GM12878 (cell line): ENCODE data around the gene CCDC149. TPM values are rescaled to one million over a fixed set of nuclear protein-coding genes. Genes with fewer than 3 reads are reported as not detected.

Source experiments
- ATAC-seq: fragments of 200-7000 bp; cut with Tn5 transposase; 3 replicates; pipeline ENCODE4 v1.9.1; 2020; ENCODE audit warnings: mild to moderate bottlenecking, moderate library complexity
- BruUV-seq: library from RNA; stranded (reverse); fragments of 400-500 nt; replicated peaks from 2 replicates; lab custom pipeline; 2021; lab: Mats Ljungman, UMichigan
- CTCF ChIA-PET: fragments of 300-600 bp; sonication (Branson Sonifier 250); formaldehyde crosslinking; extraction: SDS; loops from one replicate; lab custom pipeline; 2021; ENCODE audit warnings: inconsistent platforms; lab: Yijun Ruan, JAX
- POLR2A ChIA-PET: fragments of 350-600 bp; formaldehyde crosslinking; extraction: SDS; loops from one replicate; lab custom pipeline; 2021; ENCODE audit warnings: inconsistent platforms; lab: Charles Lee
- RAD21 ChIA-PET: fragments of 300-600 bp; sonication (Branson Sonifier 250); formaldehyde crosslinking; loops from one replicate; lab custom pipeline; 2023; ENCODE audit warnings: antibody characterized with exemption; ENCODE audit not compliant: unreplicated experiment; lab: Charles Lee
- SMC1A ChIA-PET: fragments of 300-600 bp; sonication (Branson Sonifier 250); formaldehyde crosslinking; loops from one replicate; lab custom pipeline; 2023; ENCODE audit not compliant: unreplicated experiment, uncharacterized antibody; lab: Charles Lee
- DNase-seq: peaks from one replicate; pipeline ENCODE4 v3.0.0-alpha.2; 2011; ENCODE audit warnings: low read depth, low spot score
- FAIRE-seq: peaks from 3 replicates; lab custom pipeline; 2011; peaks lifted over from hg19 to GRCh38; lab: Jason Lieb, UNC
- H2AFZ ChIP-seq: 2 replicates; pipeline ENCODE4 v1.6.0; 2011; ENCODE audit warnings: low read depth, low read length, control low read depth; ENCODE audit not compliant: control insufficient read depth
- H3K27ac ChIP-seq: 2 replicates; pipeline ENCODE4 v1.5.1; 2011; ENCODE audit warnings: control low read depth; ENCODE audit not compliant: control insufficient read depth, insufficient read depth
- H3K27me3 ChIP-seq, 2 experiments: replicated peaks in 1 of 2; 2 replicates each; pipeline versions ENCODE4 v1.6.0 to v1.6.1; 2011; ENCODE audit warnings: low read length in 1 of 2; ENCODE audit not compliant: control insufficient read depth in 2 of 2, insufficient read depth in 2 of 2
- H3K36me3 ChIP-seq, 2 experiments: 2 replicates each; pipeline ENCODE4 v1.5.1; 2011; ENCODE audit warnings: low read length in 1 of 2; ENCODE audit not compliant: control insufficient read depth in 2 of 2, insufficient read depth in 2 of 2
- H3K4me1 ChIP-seq: 2 replicates; pipeline ENCODE4 v1.6.1; 2011; ENCODE audit warnings: mild to moderate bottlenecking, low read length, moderate library complexity, mixed read lengths; ENCODE audit not compliant: control insufficient read depth, insufficient read depth
- H3K4me2 ChIP-seq: 2 replicates; pipeline ENCODE4 v1.6.0; 2011; ENCODE audit warnings: control low read depth; ENCODE audit not compliant: control insufficient read depth, insufficient read depth
- H3K4me3 ChIP-seq: fragments of 200-600 bp; sonication (generic); 2 replicates; pipeline ENCODE4 v1.5.1; 2016
- H3K79me2 ChIP-seq: 2 replicates; pipeline ENCODE4 v1.6.0; 2011; ENCODE audit warnings: low read length; ENCODE audit not compliant: control insufficient read depth, insufficient read depth
- H3K9ac ChIP-seq: 2 replicates; pipeline ENCODE4 v1.8.0; 2011; ENCODE audit warnings: low read length, control low read depth, mixed read lengths; ENCODE audit not compliant: control insufficient read depth, insufficient read depth
- H3K9me3 ChIP-seq: replicated peaks from 3 replicates; pipeline ENCODE4 v1.5.1; 2011; ENCODE audit warnings: mild to moderate bottlenecking, low read length; ENCODE audit not compliant: control insufficient read depth, insufficient read depth
- H4K20me1 ChIP-seq: 2 replicates; pipeline ENCODE4 v1.6.0; 2011; ENCODE audit not compliant: control insufficient read depth, insufficient read depth
- CHD1 ChIP-seq: IDR thresholded peaks from 2 replicates; pipeline ENCODE4 v1.6.1; 2012; ENCODE audit warnings: low read depth, low read length, improper control_type of control experiment
- EED ChIP-seq: sonication (generic); IDR thresholded peaks from 2 replicates; pipeline ENCODE4 v1.6.1; 2016; ENCODE audit warnings: antibody characterized with exemption, low read depth
- HDAC6 ChIP-seq: fragments of 200-600 bp; sonication (generic); IDR thresholded peaks from one replicate; pipeline ENCODE4 v1.8.0; 2017; ENCODE audit warnings: antibody characterized with exemption; ENCODE audit not compliant: unreplicated experiment
- MEF2A ChIP-seq: IDR thresholded peaks from 2 replicates; pipeline ENCODE4 v1.6.1; 2011; ENCODE audit warnings: low read depth, mild to moderate bottlenecking, low read length, moderate library complexity; ENCODE audit not compliant: insufficient read depth
- MYB ChIP-seq: fragments of 150-350 bp; IDR thresholded peaks from 2 replicates; pipeline ENCODE4 v1.6.1; 2014; ENCODE audit warnings: mild to moderate bottlenecking, low read depth, low read length, borderline replicate concordance
- NR2C1 ChIP-seq: fragments of 450-650 bp; IDR thresholded peaks from 2 replicates; pipeline ENCODE4 v1.6.1; 2017; ENCODE audit warnings: antibody characterized with exemption, mild to moderate bottlenecking, moderate library complexity
- RAD51 ChIP-seq: fragments of 450-650 bp; IDR thresholded peaks from 2 replicates; pipeline ENCODE4 v1.6.1; 2016; ENCODE audit warnings: moderate library complexity, mild to moderate bottlenecking, inconsistent platforms
- RBBP5 ChIP-seq: fragments of 200-600 bp; sonication (generic); conservative IDR thresholded peaks from 2 replicates; pipeline ENCODE4 v1.6.1; 2016
- RFX5 ChIP-seq: IDR thresholded peaks from 2 replicates; pipeline ENCODE4 v1.6.1; 2011; ENCODE audit warnings: low read depth, low read length, improper control_type of control experiment
- SIX5 ChIP-seq: IDR thresholded peaks from 2 replicates; pipeline ENCODE4 v1.6.1; 2011; ENCODE audit warnings: mild to moderate bottlenecking, low read depth, low read length, moderate library complexity; ENCODE audit not compliant: severe bottlenecking
- SMAD1 ChIP-seq: fragments of 450-650 bp; IDR thresholded peaks from 2 replicates; pipeline ENCODE4 v1.6.1; 2018; ENCODE audit warnings: mild to moderate bottlenecking, low read depth; ENCODE audit not compliant: partially characterized antibody
- SMAD5 ChIP-seq: IDR thresholded peaks from 2 replicates; pipeline ENCODE4 v1.6.1; 2016; ENCODE audit warnings: antibody characterized with exemption, low read depth
- TAF1 ChIP-seq: IDR thresholded peaks from 2 replicates; pipeline ENCODE4 v1.6.1; 2011; ENCODE audit warnings: mild to moderate bottlenecking, low read depth, low read length, borderline replicate concordance
- TCF3 ChIP-seq: IDR thresholded peaks from 2 replicates; pipeline ENCODE4 v1.6.1; 2012; ENCODE audit warnings: low read depth, mild to moderate bottlenecking, low read length, borderline replicate concordance; ENCODE audit not compliant: insufficient read depth
- TCF7 ChIP-seq: IDR thresholded peaks from 2 replicates; pipeline ENCODE4 v1.6.1; 2014; ENCODE audit warnings: antibody characterized with exemption, borderline replicate concordance
- YBX1 ChIP-seq: fragments of 450-650 bp; IDR thresholded peaks from 2 replicates; pipeline ENCODE4 v1.6.1; 2016; ENCODE audit warnings: antibody characterized with exemption
- ZBED1 ChIP-seq: IDR thresholded peaks from 2 replicates; pipeline ENCODE4 v1.6.1; 2016; ENCODE audit warnings: borderline replicate concordance
- WGBS: methylation state at CpG from one replicate; pipeline ENCODE4 v1.1.6; 2016; ENCODE audit warnings: low lambda C conversion rate; ENCODE audit not compliant: insufficient replicate concordance, insufficient coverage; ENCODE audit errors: missing lambda C conversion rate; 5-methylcytosine and 5-hydroxymethylcytosine counted together
- in situ Hi-C: fragments of 300-500 bp; cut with MboI; formaldehyde crosslinking; loops from 9 replicates; pipeline ENCODE4 v1.14.3; 2018; ENCODE audit warnings: mixed read lengths
- intact Hi-C: fragments of 100-400 bp; cut with micrococcal nuclease; formaldehyde crosslinking; loops from one replicate; pipeline ENCODE4 v1.14.2; 2022; ENCODE audit not compliant: unreplicated experiment
- polyA plus RNA-seq, 11 experiments: library from polyadenylated mRNA; depleted of rRNA in 4 of 11; unstranded in 6 of 11; stranded (reverse) in 5 of 11; fragments of >200 nt; fragmentation: Nextera tagmentation in 4 of 11; fragmentation: Illumina TruSeq in 1 of 11; extraction: Ambion mirVana in 4 of 11; extraction: Trizol in 1 of 11; gene quantifications; 1 replicate in 1 of 11; 2 replicates in 10 of 11; pipeline versions ENCODE4 v1.2.1 to v1.2.3, GENCODE V29; 2011 to 2016; ENCODE audit warnings: inconsistent platforms in 2 of 11, missing spikeins in 2 of 11, low read depth in 1 of 11
- total RNA-seq, 4 experiments: library from RNA; depleted of rRNA in 3 of 4; stranded (reverse); fragments of >200 nt in 3 of 4; fragmentation: Illumina TruSeq in 1 of 4; extraction: Trizol in 1 of 4; gene quantifications; 2 replicates each; pipeline versions ENCODE4 v1.2.1 to v1.2.3, GENCODE V29; 2013 to 2021
- TF ChIP-seq, protein P1 (sequence below): IDR thresholded peaks from 2 replicates; pipeline ENCODE4 v1.6.1; 2011; ENCODE audit warnings: low read depth, low read length, improper control_type of control experiment, borderline replicate concordance
- TF ChIP-seq, protein P2 (sequence below): IDR thresholded peaks from 2 replicates; pipeline ENCODE4 v1.6.1; 2012; ENCODE audit warnings: low read depth, low read length, improper control_type of control experiment
- TF ChIP-seq, protein P3 (sequence below): IDR thresholded peaks from 2 replicates; pipeline ENCODE4 v1.6.1; 2011; ENCODE audit warnings: low read depth, mild to moderate bottlenecking, low read length, moderate library complexity, borderline replicate concordance; ENCODE audit errors: extremely low read depth
- TF ChIP-seq, protein P4 (sequence below): IDR thresholded peaks from 2 replicates; pipeline ENCODE4 v1.6.1; 2012; ENCODE audit warnings: low read length, inconsistent platforms

CCDC149 gene
- total and polyA plus RNA-seq, 10 of the 15 experiments (the other 5 are each of a cell fraction or from before 2014, with no cell fraction given), result 0.03 to 0.04 (median 0.04) TPM; not detected in 7

DNA sequence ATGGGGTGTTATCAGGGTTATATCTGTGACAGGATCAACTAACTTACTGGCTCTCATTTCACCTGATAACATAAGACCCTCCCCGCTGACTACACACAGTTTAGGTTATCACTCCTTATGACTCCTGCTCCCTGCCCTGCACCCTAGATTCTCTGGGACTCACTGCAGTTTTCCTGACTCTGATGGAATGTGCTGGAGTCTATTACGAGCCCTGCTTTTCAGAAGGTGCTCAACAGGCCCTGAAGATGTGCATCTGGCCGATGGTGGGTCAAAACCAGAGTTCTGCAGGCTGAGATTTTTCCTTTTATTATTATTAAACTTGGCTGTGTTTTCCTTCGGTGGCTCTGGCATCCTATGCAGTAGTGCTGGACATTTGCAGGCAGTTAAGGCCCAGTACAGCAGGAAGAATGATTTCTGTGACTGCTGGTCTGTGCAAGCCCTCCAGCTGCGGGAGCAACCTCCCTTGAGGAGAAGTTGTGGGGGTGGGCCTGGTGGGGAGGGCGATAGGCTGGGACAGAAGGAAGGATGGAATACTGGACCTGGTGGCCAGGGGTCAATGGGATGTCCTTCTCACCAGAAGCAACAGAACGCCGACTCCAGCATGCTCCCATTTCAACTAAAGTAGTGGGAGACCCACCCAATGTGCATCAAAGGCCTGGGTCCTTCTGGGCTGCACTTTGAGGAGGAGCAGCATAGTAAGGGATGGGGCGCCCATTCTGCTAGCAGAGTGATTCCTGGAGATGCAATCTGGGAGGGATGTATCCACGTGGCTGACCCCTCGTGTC, 106.4 kb downstream of the CCDC149 start (continued):
- TF ChIP-seq, protein P1, sequence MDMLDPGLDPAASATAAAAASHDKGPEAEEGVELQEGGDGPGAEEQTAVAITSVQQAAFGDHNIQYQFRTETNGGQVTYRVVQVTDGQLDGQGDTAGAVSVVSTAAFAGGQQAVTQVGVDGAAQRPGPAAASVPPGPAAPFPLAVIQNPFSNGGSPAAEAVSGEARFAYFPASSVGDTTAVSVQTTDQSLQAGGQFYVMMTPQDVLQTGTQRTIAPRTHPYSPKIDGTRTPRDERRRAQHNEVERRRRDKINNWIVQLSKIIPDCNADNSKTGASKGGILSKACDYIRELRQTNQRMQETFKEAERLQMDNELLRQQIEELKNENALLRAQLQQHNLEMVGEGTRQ, result no peak
- no peak for TF ChIP-seq NR2C1

DNA sequence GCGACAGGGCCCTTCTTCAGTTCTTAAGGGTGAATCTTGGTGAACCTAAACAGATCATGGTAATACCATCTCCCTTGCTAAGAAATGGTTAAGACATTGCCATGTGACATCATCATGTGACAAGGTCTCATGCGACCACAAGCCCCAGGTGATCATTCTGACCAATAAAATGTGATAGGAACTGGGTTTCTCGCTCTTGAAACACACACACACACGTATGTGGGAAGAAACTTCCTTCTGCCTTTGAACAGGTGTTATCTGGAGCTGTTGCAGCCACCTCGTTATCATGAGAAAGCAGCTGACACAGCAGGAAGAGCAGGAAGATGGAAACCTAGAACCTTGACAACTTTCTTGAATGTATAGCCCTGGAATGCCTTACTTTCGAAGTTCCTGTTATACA, 107.3 kb downstream of the CCDC149 start:
- no peak for FAIRE-seq
- ChIA-PET POLR2A (no interaction called here), CTCF (interaction anchor here (0.9 kb wide), 1 partner anchor 175 kb away, joined by 3 read pairs; no protein-coding TSS in a partner anchor), RAD21 (no interaction called here), SMC1A (no interaction called here)
- H3K4me1 ChIP-seq, result no peaks in the 10 kb centered on the region
- H2AFZ ChIP-seq, result no peak overlapping the region
- WGBS, result 18% methylated on average over 6 of the region's 6 CpGs
- H3K4me2 ChIP-seq, result no peak overlapping the region
- intact Hi-C loops (no loop called here), in situ Hi-C loops (no loop called here)
- H3K9me3 ChIP-seq, result no peaks in the 10 kb centered on the region
- BruUV-seq, result no TSS peak
- ATAC-seq, result no peak
- no peak overlapping the region for H3K4me3 ChIP-seq
- H3K36me3 ChIP-seq, result no peaks in the 10 kb centered on the region
- H3K27ac ChIP-seq, result no peak overlapping the region
- H4K20me1 ChIP-seq, result no peaks in the 10 kb centered on the region
- peaks cover 0 to 2% of the 10 kb centered on the region in 2 experiments; a peak in 1 of 4 replicates for H3K27me3 ChIP-seq
- H3K9ac ChIP-seq, result no peak overlapping the region
- H3K79me2 ChIP-seq, result no peaks in the 10 kb centered on the region
- no peak for DNase-seq
- TF ChIP-seq, protein P2, sequence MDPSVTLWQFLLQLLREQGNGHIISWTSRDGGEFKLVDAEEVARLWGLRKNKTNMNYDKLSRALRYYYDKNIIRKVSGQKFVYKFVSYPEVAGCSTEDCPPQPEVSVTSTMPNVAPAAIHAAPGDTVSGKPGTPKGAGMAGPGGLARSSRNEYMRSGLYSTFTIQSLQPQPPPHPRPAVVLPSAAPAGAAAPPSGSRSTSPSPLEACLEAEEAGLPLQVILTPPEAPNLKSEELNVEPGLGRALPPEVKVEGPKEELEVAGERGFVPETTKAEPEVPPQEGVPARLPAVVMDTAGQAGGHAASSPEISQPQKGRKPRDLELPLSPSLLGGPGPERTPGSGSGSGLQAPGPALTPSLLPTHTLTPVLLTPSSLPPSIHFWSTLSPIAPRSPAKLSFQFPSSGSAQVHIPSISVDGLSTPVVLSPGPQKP, result no peak
- TF ChIP-seq TAF1, result no peak
- no peak for TF ChIP-seq MEF2A
- no peak for TF ChIP-seq EED
- TF ChIP-seq, protein P3, sequence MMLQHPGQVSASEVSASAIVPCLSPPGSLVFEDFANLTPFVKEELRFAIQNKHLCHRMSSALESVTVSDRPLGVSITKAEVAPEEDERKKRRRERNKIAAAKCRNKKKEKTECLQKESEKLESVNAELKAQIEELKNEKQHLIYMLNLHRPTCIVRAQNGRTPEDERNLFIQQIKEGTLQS, result peak; percentile 32; the same call in 1 of the 2 replicates
- TF ChIP-seq SMAD1, result no peak
- TF ChIP-seq TCF3, result no peak
- TF ChIP-seq RBBP5, result no peak
- no peak for TF ChIP-seq SMAD5
- TF ChIP-seq ZBED1, result no peak
- no peak for TF ChIP-seq MYB
- TF ChIP-seq TCF7, result no peak
- TF ChIP-seq YBX1, result no peak
- no peak for TF ChIP-seq RFX5
- TF ChIP-seq SIX5, result no peak
- TF ChIP-seq RAD51, result peak; percentile 62; the same call in 1 of the 2 replicates
- TF ChIP-seq CHD1, result no peak
- TF ChIP-seq, protein P4, sequence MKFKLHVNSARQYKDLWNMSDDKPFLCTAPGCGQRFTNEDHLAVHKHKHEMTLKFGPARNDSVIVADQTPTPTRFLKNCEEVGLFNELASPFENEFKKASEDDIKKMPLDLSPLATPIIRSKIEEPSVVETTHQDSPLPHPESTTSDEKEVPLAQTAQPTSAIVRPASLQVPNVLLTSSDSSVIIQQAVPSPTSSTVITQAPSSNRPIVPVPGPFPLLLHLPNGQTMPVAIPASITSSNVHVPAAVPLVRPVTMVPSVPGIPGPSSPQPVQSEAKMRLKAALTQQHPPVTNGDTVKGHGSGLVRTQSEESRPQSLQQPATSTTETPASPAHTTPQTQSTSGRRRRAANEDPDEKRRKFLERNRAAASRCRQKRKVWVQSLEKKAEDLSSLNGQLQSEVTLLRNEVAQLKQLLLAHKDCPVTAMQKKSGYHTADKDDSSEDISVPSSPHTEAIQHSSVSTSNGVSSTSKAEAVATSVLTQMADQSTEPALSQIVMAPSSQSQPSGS, result no peak
- TF ChIP-seq HDAC6, result no peak
